T-cell (primary cell): Measurements from ENCODE around the gene GPR137. TPM values are rescaled to one million over a fixed set of nuclear protein-coding genes. Genes with fewer than 3 reads are reported as not detected.

Experiments
- ATAC-seq, 4 experiments: fragments of 200-7000 bp in 3 of 4; fragments of 150-1000 bp in 1 of 4; cut with Tn5 transposase; replicated peaks in 1 of 4; 1 replicate in 3 of 4; 2 replicates in 1 of 4; pipeline ENCODE4 v1.10.0; 2021; ENCODE audit warnings: moderate library complexity in 3 of 4, mild to moderate bottlenecking in 2 of 4, moderate number of reproducible peaks in 1 of 4
- CTCF ChIA-PET, 2 donors: fragments of 300-600 bp; sonication (Branson Sonifier 250); formaldehyde crosslinking; loops; one replicate each; lab custom pipeline; 2022; ENCODE audit warnings: antibody characterized with exemption in 2 of 2; lab: Charles Lee
- POLR2A ChIA-PET, 2 donors: fragments of 300-600 bp; sonication (Branson Sonifier 250); formaldehyde crosslinking; loops; one replicate each; lab custom pipeline; 2022; ENCODE audit warnings: antibody characterized with exemption in 2 of 2; lab: Charles Lee
- DNase-seq, 35 experiments: peaks; one replicate each; pipeline versions ENCODE4 v3.0.0 to v3.0.0-alpha.2; 2013 to 2023
- H3K27ac ChIP-seq: one replicate; pipeline ENCODE4 v1.5.1; 2013; ENCODE audit warnings: low read length
- H3K27me3 ChIP-seq, 2 experiments: replicated peaks in 1 of 2; 1 replicate in 1 of 2; 2 replicates in 1 of 2; pipeline versions ENCODE4 v1.6.1 to v1.7.0; 2013; ENCODE audit warnings: low read length in 1 of 2, mixed read lengths in 1 of 2; ENCODE audit not compliant: control insufficient read depth in 2 of 2, insufficient read depth in 2 of 2; ENCODE audit errors: extremely low read depth in 1 of 2
- H3K36me3 ChIP-seq, 2 donors: 1 replicate in 1 of 2; 2 replicates in 1 of 2; pipeline versions ENCODE4 v1.6.1 to v1.7.0; 2013; ENCODE audit warnings: low read length in 1 of 2; ENCODE audit not compliant: control insufficient read depth in 2 of 2, insufficient read depth in 1 of 2; ENCODE audit errors: extremely low read depth in 1 of 2
- H3K4me1 ChIP-seq, 2 experiments: 1 replicate in 1 of 2; 2 replicates in 1 of 2; pipeline versions ENCODE4 v1.6.1 to v1.7.0; 2013; ENCODE audit warnings: low read length in 2 of 2, mixed read lengths in 1 of 2; ENCODE audit not compliant: insufficient read depth in 2 of 2, control insufficient read depth in 1 of 2; ENCODE audit errors: extremely low read depth in 1 of 2
- H3K4me3 ChIP-seq, 2 donors: 1 replicate in 1 of 2; 2 replicates in 1 of 2; pipeline versions ENCODE4 v1.5.1 to v1.7.0; 2013; ENCODE audit warnings: mild to moderate bottlenecking in 2 of 2, low read length in 1 of 2, moderate library complexity in 1 of 2; ENCODE audit not compliant: control insufficient read depth in 1 of 2; ENCODE audit errors: extremely low read depth in 1 of 2
- H3K9me3 ChIP-seq: 2 replicates; pipeline ENCODE4 v1.7.0; 2013
- H3K27ac Mint-ChIP-seq, 2 donors: one replicate each; pipeline ENCODE4 v1.8.0; 2020 to 2021; ENCODE audit warnings: mild to moderate bottlenecking in 2 of 2, mixed read lengths in 2 of 2
- H3K27me3 Mint-ChIP-seq, 2 donors: one replicate each; pipeline ENCODE4 v1.8.0; 2021 to 2022; ENCODE audit warnings: mixed read lengths in 2 of 2
- H3K36me3 Mint-ChIP-seq: one replicate; pipeline ENCODE4 v1.8.0; 2021; ENCODE audit warnings: mixed read lengths
- H3K4me1 Mint-ChIP-seq, 3 donors: one replicate each; pipeline ENCODE4 v1.8.0; 2020 to 2022; ENCODE audit warnings: mixed read lengths in 3 of 3, mild to moderate bottlenecking in 1 of 3
- H3K4me3 Mint-ChIP-seq, 3 donors: one replicate each; pipeline ENCODE4 v1.8.0; 2020 to 2022; ENCODE audit warnings: mild to moderate bottlenecking in 3 of 3, mixed read lengths in 3 of 3, moderate library complexity in 3 of 3
- H3K9me3 Mint-ChIP-seq, 3 donors: one replicate each; pipeline ENCODE4 v1.8.0; 2020 to 2022; ENCODE audit warnings: mixed read lengths in 3 of 3
- WGBS: methylation state at CpG from one replicate; pipeline ENCODE4 v1.1.5; 2013; ENCODE audit warnings: missing lambda C conversion rate; ENCODE audit not compliant: insufficient coverage; 5-methylcytosine and 5-hydroxymethylcytosine counted together
- total RNA-seq, 35 experiments: library from RNA in 6 of 35; stranded (reverse) in 6 of 35; fragments of 120-200 nt in 1 of 35; gene quantifications; one replicate each; pipeline versions ENCODE4 v1.2.1 to v1.2.4 and lab custom pipeline; 2013 to 2026

The GPR137 gene
- total RNA-seq, 5 donors from 2014 or later (not counting 1 experiment from before 2014, with no cell fraction given), result 31.0 to 39.8 (median 34.2) TPM

GRCh38 chr11:64327993-64328392 is 42.3 kb downstream of the GPR137 start:
- Mint-ChIP-seq H3K4me3 (no peak overlapping the region), H3K9me3 (no peaks in the 10 kb centered on the region), H3K27me3 (no peaks in the 10 kb centered on the region), H3K4me1 (peaks cover 6 to 10% (median 8%) of the 10 kb centered on the region in 3 donors), H3K27ac (no peak overlapping the region), H3K36me3 (no peaks in the 10 kb centered on the region)
- POLR2A ChIA-PET, result no interaction called here
- CTCF ChIA-PET, result interaction anchor here in 1 of 2 donors (0.7 kb wide), 1 partner anchor 673 kb away, joined by 3 read pairs; no protein-coding TSS in a partner anchor
- H3K27ac ChIP-seq, result no peak overlapping the region
- no peak for DNase-seq
- H3K27me3 ChIP-seq, result no peaks in the 10 kb centered on the region
- H3K4me1 ChIP-seq, result peaks cover 0 to 18% of the 10 kb centered on the region in 2 experiments
- no peak overlapping the region for H3K4me3 ChIP-seq
- 93% methylated on average over 2 of the region's 3 CpGs for WGBS
- ATAC-seq, result no peak
- no peaks in the 10 kb centered on the region for H3K9me3 ChIP-seq
- peaks cover 0 to 6% of the 10 kb centered on the region in 2 donors for H3K36me3 ChIP-seq

GRCh38 chr11:64330888-64331287 is 45.2 kb downstream of the GPR137 start:
- peaks cover 3 to 7% of the 10 kb centered on the region in 2 donors for H3K36me3 ChIP-seq
- no peaks in the 10 kb centered on the region for H3K27me3 ChIP-seq
- Mint-ChIP-seq H3K36me3 (peaks cover 2% of the 10 kb centered on the region), H3K4me1 (peaks cover 6 to 13% (median 8%) of the 10 kb centered on the region in 3 donors), H3K9me3 (no peaks in the 10 kb centered on the region), H3K27me3 (no peaks in the 10 kb centered on the region), H3K4me3 (no peak overlapping the region), H3K27ac (no peak overlapping the region)
- ATAC-seq (no peak), DNase-seq (no peak)
- H3K4me1 ChIP-seq, result peaks cover 0 to 18% of the 10 kb centered on the region in 2 experiments
- no peak overlapping the region for H3K4me3 ChIP-seq
- H3K27ac ChIP-seq, result no peak overlapping the region
- no peaks in the 10 kb centered on the region for H3K9me3 ChIP-seq
- 96% methylated on average over 10 of the region's 11 CpGs for WGBS
- CTCF ChIA-PET, result interaction anchor here (0.8 to 2.7 kb wide), 3 partner anchors 12 to 126 kb away, joined by 4 to 41 read pairs (median 11); partner anchors contain the start of genes PRDX5 (in 1 of the 2) and TRMT112 (in 1 of the 2)
- POLR2A ChIA-PET, result interaction anchor here in 1 of 2 donors (0.7 kb wide), 1 partner anchor 432 kb away, joined by 3 read pairs; no protein-coding TSS in a partner anchor

- WGBS, result 22% methylated on average over 18 of the region's 20 CpGs
- CTCF ChIA-PET, result interaction anchor here (0.6 to 2.7 kb wide), 6 partner anchors 12 to 147 kb away, joined by 3 to 41 read pairs (median 4); partner anchors contain the start of genes PRDX5 (in 2 of the 2) and TRMT112 (in 1 of the 2)
- peak; percentile 78 to 93 (median 88) for ATAC-seq
Observed at GRCh38 chr11:64331569-64332371, 46.1 kb downstream of the GPR137 start.

GRCh38 chr11:64333556-64333955 is 47.9 kb downstream of the GPR137 start:
- H3K4me3 ChIP-seq, result no peak overlapping the region
- H3K27me3 Mint-ChIP-seq, result no peaks in the 10 kb centered on the region
- no peaks in the 10 kb centered on the region for H3K9me3 ChIP-seq
- peaks cover 12% of the 10 kb centered on the region for H3K36me3 Mint-ChIP-seq
- no peak overlapping the region for H3K27ac Mint-ChIP-seq
- peaks cover 3 to 16% of the 10 kb centered on the region in 2 donors for H3K36me3 ChIP-seq
- no peak for ATAC-seq
- no peak for DNase-seq
- peaks cover 8 to 26% (median 16%) of the 10 kb centered on the region in 3 donors for H3K4me1 Mint-ChIP-seq
- ChIA-PET CTCF (interaction anchor here in 1 of 2 donors (2.7 kb wide), 1 partner anchor 16 kb away, joined by 41 read pairs; the partner anchor contains the start of genes PRDX5 and TRMT112), POLR2A (interaction anchor here in 1 of 2 donors (0.7 kb wide), 1 partner anchor 324 kb away, joined by 4 read pairs; no protein-coding TSS in a partner anchor)
- H3K4me1 ChIP-seq, result peaks cover 0 to 21% of the 10 kb centered on the region in 2 experiments
- whole genome bisulfite sequencing, result 100% methylated on average over 6 of the region's 8 CpGs
- H3K27ac ChIP-seq, result no peak overlapping the region
- H3K4me3 Mint-ChIP-seq, result no peak overlapping the region
- no peaks in the 10 kb centered on the region for H3K27me3 ChIP-seq
- H3K9me3 Mint-ChIP-seq, result no peaks in the 10 kb centered on the region

More at GRCh38 chr11:64331569-64332371, 46.1 kb downstream of the GPR137 start:
- H3K27ac Mint-ChIP-seq, result peak overlapping the region; percentile 4 to 21
- Histone ChIP-seq H3K36me3 (peaks cover 3 to 7% of the 10 kb centered on the region in 2 donors), H3K27ac (no peak overlapping the region), H3K4me3 (no peak overlapping the region), H3K9me3 (no peaks in the 10 kb centered on the region), H3K4me1 (peaks cover 0 to 18% of the 10 kb centered on the region in 2 experiments), H3K27me3 (no peaks in the 10 kb centered on the region)
- H3K4me1 Mint-ChIP-seq, result peaks cover 8 to 16% (median 8%) of the 10 kb centered on the region in 3 donors
- peak in 34 of 35 experiments; percentile 40 to 80 (median 62) for DNase-seq
- H3K36me3 Mint-ChIP-seq, result peaks cover 2% of the 10 kb centered on the region
- POLR2A ChIA-PET, result interaction anchor here in 1 of 2 donors (0.7 kb wide), 1 partner anchor 14 kb away, joined by 3 read pairs; the partner anchor contains the start of gene PRDX5
- H3K9me3 Mint-ChIP-seq, result no peaks in the 10 kb centered on the region
- H3K27me3 Mint-ChIP-seq, result no peaks in the 10 kb centered on the region
- no peak overlapping the region for H3K4me3 Mint-ChIP-seq

- ATAC-seq (no peak), DNase-seq (no peak)
- Mint-ChIP-seq H3K4me1 (peaks cover 21 to 38% (median 28%) of the 10 kb centered on the region in 3 donors), H3K36me3 (peaks cover 17% of the 10 kb centered on the region), H3K9me3 (no peaks in the 10 kb centered on the region), H3K27me3 (no peaks in the 10 kb centered on the region), H3K27ac (no peak overlapping the region), H3K4me3 (no peak overlapping the region)
- ChIA-PET POLR2A (interaction anchor here in 1 of 2 donors (0.7 kb wide), 1 partner anchor 1568 kb away, joined by 3 read pairs; no protein-coding TSS in a partner anchor), CTCF (interaction anchor here in 1 of 2 donors (0.6 kb wide), 1 partner anchor 29 kb away, joined by 3 read pairs; no protein-coding TSS in a partner anchor)
- H3K4me1 ChIP-seq, result peaks cover 8 to 36% of the 10 kb centered on the region in 2 experiments
- no peaks in the 10 kb centered on the region for H3K27me3 ChIP-seq
- 60% methylated on average over 3 of the region's 13 CpGs for WGBS
- H3K9me3 ChIP-seq, result no peaks in the 10 kb centered on the region
- no peak overlapping the region for H3K27ac ChIP-seq
- no peak overlapping the region for H3K4me3 ChIP-seq
- H3K36me3 ChIP-seq, result peaks cover 3 to 21% of the 10 kb centered on the region in 2 donors
Observed at GRCh38 chr11:64334764-64335735, 49.4 kb downstream of the GPR137 start.
